NCI-H345 (cell line): ENCODE measurements around the gene BAMBI.

Source experiments
- DNase-seq: peaks from one replicate; lab custom pipeline; 2025; lab: John Stamatoyannopoulos, UW

Gene BAMBI

GRCh38 chr10:28676326-28676967 lies 874 bp upstream of the BAMBI start:
- no peak for DNase-seq

- DNase-seq = no peak
Observed at GRCh38 chr10:28677888-28678686, 766 bp downstream of the BAMBI start.

GRCh38 chr10:28678687-28679457 lies 1.6 kb downstream of the BAMBI start:
- DNase-seq = peak; percentile 18

GRCh38 chr10:28679581-28680357 lies 2.4 kb downstream of the BAMBI start:
- DNase-seq = peak; percentile 6

- no peak for DNase-seq
Observed at GRCh38 chr10:28680358-28680752, 3.0 kb downstream of the BAMBI start.

- no peak for DNase-seq
Observed at GRCh38 chr10:28681291-28681763, 4.0 kb downstream of the BAMBI start.

GRCh38 chr10:28681928-28682750 lies 4.8 kb downstream of the BAMBI start:
- no peak for DNase-seq

- no peak for DNase-seq
Observed at GRCh38 chr10:28684157-28684985, 7.0 kb downstream of the BAMBI start.

- DNase-seq = peak; percentile 31
Observed at GRCh38 chr10:28684986-28685580, 7.8 kb downstream of the BAMBI start.

- DNase-seq = no peak
Observed at GRCh38 chr10:28685717-28686116, 8.4 kb downstream of the BAMBI start.

- no peak for DNase-seq
Observed at GRCh38 chr10:28686835-28687682, 9.7 kb downstream of the BAMBI start.

- no peak for DNase-seq
Observed at GRCh38 chr10:28687683-28688001, 10.3 kb downstream of the BAMBI start.

- no peak for DNase-seq
Observed at GRCh38 chr10:28690545-28690944, 13.2 kb downstream of the BAMBI start.

- no peak for DNase-seq
Observed at GRCh38 chr10:28691187-28691694, 13.9 kb downstream of the BAMBI start.

- no peak for DNase-seq
Observed at GRCh38 chr10:28692050-28692449, 14.7 kb downstream of the BAMBI start.

- no peak for DNase-seq
Observed at GRCh38 chr10:28694530-28694929, 17.2 kb downstream of the BAMBI start.

GRCh38 chr10:28698075-28698474 lies 20.8 kb downstream of the BAMBI start:
- no peak for DNase-seq

GRCh38 chr10:28704464-28705161 lies 27.3 kb downstream of the BAMBI start:
- DNase-seq = no peak
